Epithelial cell of esophagus (primary cell): ENCODE results near the gene TNNT2.
A peak's percentile ranks its signal among the peaks of the same experiment; 100 is the strongest.

ENCODE experiments used
- DNase-seq: peaks from one replicate; pipeline ENCODE4 v3.0.0; 2010; ENCODE audit warnings: low read depth
- H3K4me3 ChIP-seq: 2 replicates; pipeline ENCODE4 v1.5.1; 2011; ENCODE audit warnings: mild to moderate bottlenecking, low read length, control low read depth
- TF ChIP-seq, protein P1 (sequence below): IDR thresholded peaks from 2 replicates; pipeline ENCODE4 v1.5.1; 2011; ENCODE audit warnings: low read depth, mild to moderate bottlenecking, low read length, control low read depth, inconsistent platforms; ENCODE audit not compliant: insufficient read depth; ENCODE audit errors: missing control alignments

The TNNT2 gene

DNA sequence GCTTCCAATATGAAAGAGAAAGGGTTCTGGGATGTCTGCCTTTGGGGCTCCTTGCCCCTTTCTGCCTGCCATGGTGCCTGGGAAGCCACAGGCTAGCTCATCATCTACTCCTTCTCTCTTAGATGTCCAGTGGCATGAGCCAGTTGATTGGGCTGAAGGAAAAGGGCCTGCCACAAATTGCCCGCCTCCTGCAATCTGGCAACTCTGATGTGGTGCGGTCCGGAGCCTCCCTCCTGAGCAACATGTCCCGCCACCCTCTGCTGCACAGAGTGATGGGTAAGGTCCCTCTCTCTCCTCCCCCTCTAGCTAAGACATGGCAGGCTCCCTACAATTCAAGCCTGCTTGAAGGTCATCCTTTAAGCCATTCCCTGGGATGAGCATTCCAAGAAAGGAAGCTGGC is 53.2 kb downstream of the TNNT2 start:
- no peak for DNase-seq
- H3K4me3 ChIP-seq: no peak overlapping the region
- TF ChIP-seq, protein P1, sequence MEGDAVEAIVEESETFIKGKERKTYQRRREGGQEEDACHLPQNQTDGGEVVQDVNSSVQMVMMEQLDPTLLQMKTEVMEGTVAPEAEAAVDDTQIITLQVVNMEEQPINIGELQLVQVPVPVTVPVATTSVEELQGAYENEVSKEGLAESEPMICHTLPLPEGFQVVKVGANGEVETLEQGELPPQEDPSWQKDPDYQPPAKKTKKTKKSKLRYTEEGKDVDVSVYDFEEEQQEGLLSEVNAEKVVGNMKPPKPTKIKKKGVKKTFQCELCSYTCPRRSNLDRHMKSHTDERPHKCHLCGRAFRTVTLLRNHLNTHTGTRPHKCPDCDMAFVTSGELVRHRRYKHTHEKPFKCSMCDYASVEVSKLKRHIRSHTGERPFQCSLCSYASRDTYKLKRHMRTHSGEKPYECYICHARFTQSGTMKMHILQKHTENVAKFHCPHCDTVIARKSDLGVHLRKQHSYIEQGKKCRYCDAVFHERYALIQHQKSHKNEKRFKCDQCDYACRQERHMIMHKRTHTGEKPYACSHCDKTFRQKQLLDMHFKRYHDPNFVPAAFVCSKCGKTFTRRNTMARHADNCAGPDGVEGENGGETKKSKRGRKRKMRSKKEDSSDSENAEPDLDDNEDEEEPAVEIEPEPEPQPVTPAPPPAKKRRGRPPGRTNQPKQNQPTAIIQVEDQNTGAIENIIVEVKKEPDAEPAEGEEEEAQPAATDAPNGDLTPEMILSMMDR: no peak

DNA sequence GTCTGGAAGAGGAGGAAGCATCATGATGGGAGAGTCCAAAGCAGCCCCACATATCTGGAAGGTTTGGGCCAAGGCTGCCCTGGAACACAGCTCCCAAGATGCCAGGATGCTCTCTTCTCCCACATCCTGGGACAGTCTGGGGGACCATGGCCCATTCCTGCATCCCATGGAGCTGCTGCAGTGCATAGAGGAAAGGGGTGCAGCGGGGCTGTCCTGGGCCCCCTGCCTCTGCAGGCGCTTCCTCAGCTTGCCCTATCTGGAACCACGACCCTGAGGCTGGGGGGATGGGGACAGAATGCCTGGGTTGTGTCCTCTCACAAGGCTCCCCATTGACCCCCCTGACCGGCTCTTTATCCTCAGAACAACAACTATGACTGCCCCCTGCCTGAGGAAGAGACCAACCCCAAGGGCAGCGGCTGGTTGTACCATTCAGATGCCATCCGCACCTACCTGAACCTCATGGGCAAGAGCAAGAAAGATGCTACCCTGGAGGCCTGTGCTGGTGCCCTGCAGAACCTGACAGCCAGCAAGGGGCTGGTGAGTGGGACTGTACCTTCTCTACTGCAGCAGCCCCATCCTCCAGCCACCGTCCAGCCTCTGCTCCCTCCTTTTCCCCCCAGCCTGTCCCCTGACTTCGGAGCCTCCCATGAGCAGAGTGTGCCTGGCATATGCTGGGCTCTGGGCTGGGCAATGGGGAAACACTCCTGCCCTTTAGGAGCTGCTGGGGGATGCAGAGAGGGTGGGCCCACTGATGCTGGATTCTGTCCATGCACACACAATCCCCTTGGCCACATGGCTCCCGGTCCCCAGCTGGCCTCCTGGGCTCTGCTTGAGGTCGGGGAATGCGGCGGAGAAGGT is 54.6 kb downstream of the TNNT2 start:
- no peak for DNase-seq
- TF ChIP-seq, protein P1: no peak

DNA sequence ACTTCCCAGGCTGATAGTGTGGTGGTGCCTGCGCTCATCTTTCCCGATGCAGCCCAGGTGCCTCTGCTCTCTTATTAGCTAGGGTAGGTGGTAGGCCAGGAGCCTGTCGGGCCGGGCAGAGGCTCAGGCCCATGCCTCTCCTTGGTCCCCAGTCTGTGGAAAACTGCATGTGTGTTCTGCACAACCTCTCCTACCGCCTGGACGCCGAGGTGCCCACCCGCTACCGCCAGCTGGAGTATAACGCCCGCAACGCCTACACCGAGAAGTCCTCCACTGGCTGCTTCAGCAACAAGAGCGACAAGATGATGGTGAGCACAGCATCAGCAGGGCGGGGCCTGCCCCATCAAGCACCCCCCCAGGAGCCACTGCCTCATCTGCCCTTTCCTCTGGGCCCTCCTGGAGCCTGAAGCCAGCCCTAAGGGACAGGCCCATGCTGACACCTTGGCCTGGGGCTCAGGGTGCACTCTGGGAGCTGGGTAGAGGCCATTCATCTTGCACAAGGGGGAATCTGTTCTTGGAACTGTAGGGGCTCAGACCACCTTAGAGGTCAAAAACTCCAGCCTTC is 55.6 kb downstream of the TNNT2 start:
- no peak for DNase-seq
- TF ChIP-seq, protein P1: no peak
- no peak overlapping the region for H3K4me3 ChIP-seq

More for the DNA sequence above, 54.6 kb downstream of the TNNT2 start:
- no peak overlapping the region for H3K4me3 ChIP-seq

DNA sequence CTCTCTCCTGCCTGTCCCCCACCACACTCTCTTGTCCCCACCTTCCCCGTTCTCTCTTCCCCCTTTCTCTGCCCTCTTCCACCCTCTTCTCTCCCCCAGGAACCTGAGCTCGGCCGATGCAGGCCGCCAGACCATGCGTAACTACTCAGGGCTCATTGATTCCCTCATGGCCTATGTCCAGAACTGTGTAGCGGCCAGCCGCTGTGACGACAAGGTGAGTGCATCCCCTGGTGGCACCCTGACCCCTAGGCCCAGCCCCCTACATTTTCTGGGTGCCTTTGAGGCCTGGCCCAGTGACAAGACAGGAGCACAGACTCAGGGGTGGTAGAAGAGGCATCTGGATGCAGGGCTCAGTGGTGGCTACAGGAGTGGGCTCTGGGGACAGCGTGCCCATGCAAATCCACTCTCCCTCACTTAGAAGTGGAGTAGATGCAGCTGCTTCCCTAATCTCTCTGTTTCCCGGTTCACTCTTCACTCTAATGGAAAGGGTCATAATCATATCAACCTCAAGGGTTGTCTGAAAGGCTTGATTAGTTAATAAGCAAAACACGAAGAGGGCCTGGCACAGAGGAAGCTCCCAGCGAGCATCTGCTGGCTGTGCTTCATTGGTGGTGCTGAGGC is 57.2 kb downstream of the TNNT2 start:
- TF ChIP-seq, protein P1: no peak
- no peak overlapping the region for H3K4me3 ChIP-seq
- DNase-seq: no peak

DNA sequence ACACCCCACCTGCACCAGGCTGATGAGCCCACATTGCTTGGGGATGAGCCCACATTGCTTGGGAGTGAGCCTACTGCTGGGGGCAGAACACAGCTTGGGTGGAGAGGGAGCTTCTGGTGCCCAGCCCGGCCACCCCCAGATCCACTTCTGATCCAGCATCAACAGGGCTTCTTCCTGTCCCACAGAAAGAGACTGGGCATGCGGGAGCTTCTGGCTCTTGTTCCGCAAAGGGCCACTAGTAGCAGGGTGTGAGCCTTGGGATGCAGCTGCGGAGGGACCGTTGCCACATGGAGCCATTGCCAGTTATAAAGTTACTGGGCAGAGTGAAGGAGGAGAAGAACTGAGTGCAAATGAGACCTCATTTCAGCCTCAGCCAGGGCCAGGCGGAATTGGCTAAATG is 57.8 kb downstream of the TNNT2 start:
- TF ChIP-seq, protein P1: no peak
- no peak overlapping the region for H3K4me3 ChIP-seq
- DNase-seq: no peak

DNA sequence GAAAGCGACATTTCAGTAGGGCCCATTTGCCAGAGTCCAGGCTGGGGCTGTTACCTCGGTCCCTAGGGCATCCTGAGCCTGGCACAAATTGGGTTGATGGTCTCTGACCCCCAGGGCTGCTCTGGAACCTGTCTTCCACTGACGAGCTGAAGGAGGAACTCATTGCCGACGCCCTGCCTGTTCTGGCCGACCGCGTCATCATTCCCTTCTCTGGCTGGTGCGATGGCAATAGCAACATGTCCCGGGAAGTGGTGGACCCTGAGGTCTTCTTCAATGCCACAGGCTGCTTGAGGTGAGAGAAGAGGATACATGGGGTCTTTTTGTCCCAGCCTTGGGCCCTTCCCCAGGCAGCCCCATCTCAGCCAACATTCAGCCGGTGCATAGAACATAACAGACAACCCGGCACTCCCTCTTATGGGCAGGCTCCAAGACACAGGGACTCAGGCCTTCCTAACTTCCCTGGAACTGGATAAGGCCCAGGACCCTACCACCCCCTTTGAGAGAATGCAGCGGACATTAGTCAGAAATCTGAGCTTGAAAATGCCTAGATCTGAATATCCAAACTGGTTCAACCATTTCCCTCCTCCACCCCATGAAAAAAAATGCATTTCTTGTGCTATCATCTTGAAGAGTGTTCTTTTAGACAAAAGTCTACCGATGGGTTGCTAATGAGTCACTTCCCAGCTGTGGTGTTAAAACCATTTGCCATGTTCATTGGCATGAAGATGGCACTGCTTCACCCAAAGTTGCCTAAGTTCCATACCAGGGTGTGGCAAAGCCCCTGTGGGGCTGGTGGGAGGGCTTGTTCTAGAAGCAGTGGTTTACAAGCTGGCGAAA is 58.8 kb downstream of the TNNT2 start:
- no peak overlapping the region for H3K4me3 ChIP-seq
- DNase-seq: peak; percentile 59
- TF ChIP-seq, protein P1: no peak
